ENCODE measurements around the gene MEAF6. TPM values are rescaled to one million over a fixed set of nuclear protein-coding genes. Genes with fewer than 3 reads are reported as not detected.

Gene MEAF6
- total and polyA plus RNA-seq, 10 donors: 39.5 to 69.0 (median 56.2) TPM

DNA sequence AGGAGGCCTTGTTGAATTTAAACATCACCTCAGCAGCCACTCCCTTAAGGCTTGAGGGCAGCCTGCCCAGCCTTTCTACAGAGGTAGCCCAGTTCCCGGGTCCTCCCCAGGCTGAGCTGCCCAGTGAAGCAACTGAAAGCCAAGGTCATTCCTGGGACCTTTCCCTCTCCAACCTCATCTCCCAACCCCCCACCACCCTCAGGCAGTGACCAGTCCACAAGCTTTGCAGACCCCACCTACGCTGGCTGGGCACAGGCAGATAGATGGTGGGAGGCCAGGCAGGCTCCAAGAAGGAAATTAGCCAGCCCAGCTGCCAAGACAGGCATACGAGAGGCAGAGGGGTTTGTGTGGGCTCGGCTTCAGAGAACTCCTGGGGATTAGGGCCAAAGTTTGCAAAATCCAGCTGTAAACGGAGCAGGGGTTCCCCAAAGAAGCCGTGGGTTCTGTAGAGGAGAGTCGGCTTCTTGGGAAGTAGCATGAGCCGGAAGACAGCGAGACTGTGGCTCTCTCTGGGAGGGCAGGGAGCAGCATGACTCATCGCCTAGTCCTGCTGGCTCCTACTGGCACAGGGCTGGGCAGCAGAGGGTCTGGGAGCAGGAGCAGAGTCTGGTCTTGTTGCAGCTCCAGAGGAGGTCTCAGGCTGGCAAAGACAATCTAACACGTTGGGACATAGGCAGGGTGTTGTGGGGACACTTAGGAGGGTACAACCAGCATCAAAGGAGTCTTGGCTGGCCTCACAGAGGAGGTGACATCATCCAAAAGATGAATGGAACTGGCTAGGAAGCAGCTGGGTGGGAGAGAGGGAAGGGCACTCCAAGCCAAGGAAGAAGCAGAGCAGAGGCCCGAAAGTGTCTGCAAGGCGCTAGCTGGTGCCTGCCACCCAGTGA, 43.0 kb downstream of the MEAF6 start:
- 30 to 51% (median 39%) methylated on average over 8 to 13 of the region's 13 CpGs for WGBS, 5 donors
- H3K9me3 ChIP-seq: no peaks in the 10 kb centered on the region
- H3K4me3 ChIP-seq: peak overlapping the region in 1 of 8 donors; percentile 23
- TF ChIP-seq, protein P1, sequence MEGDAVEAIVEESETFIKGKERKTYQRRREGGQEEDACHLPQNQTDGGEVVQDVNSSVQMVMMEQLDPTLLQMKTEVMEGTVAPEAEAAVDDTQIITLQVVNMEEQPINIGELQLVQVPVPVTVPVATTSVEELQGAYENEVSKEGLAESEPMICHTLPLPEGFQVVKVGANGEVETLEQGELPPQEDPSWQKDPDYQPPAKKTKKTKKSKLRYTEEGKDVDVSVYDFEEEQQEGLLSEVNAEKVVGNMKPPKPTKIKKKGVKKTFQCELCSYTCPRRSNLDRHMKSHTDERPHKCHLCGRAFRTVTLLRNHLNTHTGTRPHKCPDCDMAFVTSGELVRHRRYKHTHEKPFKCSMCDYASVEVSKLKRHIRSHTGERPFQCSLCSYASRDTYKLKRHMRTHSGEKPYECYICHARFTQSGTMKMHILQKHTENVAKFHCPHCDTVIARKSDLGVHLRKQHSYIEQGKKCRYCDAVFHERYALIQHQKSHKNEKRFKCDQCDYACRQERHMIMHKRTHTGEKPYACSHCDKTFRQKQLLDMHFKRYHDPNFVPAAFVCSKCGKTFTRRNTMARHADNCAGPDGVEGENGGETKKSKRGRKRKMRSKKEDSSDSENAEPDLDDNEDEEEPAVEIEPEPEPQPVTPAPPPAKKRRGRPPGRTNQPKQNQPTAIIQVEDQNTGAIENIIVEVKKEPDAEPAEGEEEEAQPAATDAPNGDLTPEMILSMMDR (IDR thresholded peaks at IDR 0.05 in 8 of 11, conservative IDR thresholded peaks at IDR 0.05 in 3 of 11): no peak
- peak in 2 of 3 donors; percentile 21 to 63 for TF ChIP-seq POLR2AphosphoS5 (IDR thresholded peaks at IDR 0.05)
- peak overlapping the region; percentile 7 to 98 (median 94) for H3K27ac ChIP-seq
- H3K27me3 ChIP-seq (replicated peaks in 1 of 7): no peaks in the 10 kb centered on the region
- peaks cover 0 to 13% (median 4%) of the 10 kb centered on the region in 6 donors for H3K36me3 ChIP-seq
- peak; percentile 82 for DNase-seq
- peaks cover 39 to 68% (median 50%) of the 10 kb centered on the region in 6 donors for H3K4me1 ChIP-seq
- intact Hi-C loops (cut with DNase I; ENCODE audit: low total_unique reads): no loop called here

GRCh38 chr1:37469386-37469785, 45.2 kb downstream of the MEAF6 start:
- Histone ChIP-seq H3K9me3 (no peaks in the 10 kb centered on the region), H3K4me3 (no peak overlapping the region), H3K27ac (no peak overlapping the region), H3K27me3 (replicated peaks in 1 of 7) (no peaks in the 10 kb centered on the region), H3K36me3 (no peaks in the 10 kb centered on the region), H3K4me1 (peaks cover 25 to 50% (median 35%) of the 10 kb centered on the region in 6 donors)
- TF ChIP-seq, protein P1 (IDR thresholded peaks at IDR 0.05 in 8 of 11, conservative IDR thresholded peaks at IDR 0.05 in 3 of 11): no peak
- TF ChIP-seq POLR2AphosphoS5 (IDR thresholded peaks at IDR 0.05) (no peak), POLR2A (IDR thresholded peaks at IDR 0.05) (no peak)
- no peak for DNase-seq
- 59 to 80% (median 67%) methylated on average over 3 of the region's 3 CpGs for WGBS, 5 donors
- intact Hi-C loops (cut with DNase I; ENCODE audit: low total_unique reads): no loop called here

GRCh38 chr1:37468037-37468436, 46.5 kb downstream of the MEAF6 start:
- H3K27me3 ChIP-seq (replicated peaks in 1 of 7): no peaks in the 10 kb centered on the region
- H3K36me3 ChIP-seq: no peaks in the 10 kb centered on the region
- 92 to 95% (median 93%) methylated on average over 5 of the region's 5 CpGs for WGBS, 5 donors
- no peak overlapping the region for H3K27ac ChIP-seq
- TF ChIP-seq, protein P1 (IDR thresholded peaks at IDR 0.05 in 8 of 11, conservative IDR thresholded peaks at IDR 0.05 in 3 of 11): no peak
- no peak overlapping the region for H3K4me3 ChIP-seq
- H3K9me3 ChIP-seq: no peaks in the 10 kb centered on the region
- no peak for DNase-seq
- H3K4me1 ChIP-seq: peaks cover 18 to 39% (median 25%) of the 10 kb centered on the region in 6 donors
- intact Hi-C loops (cut with DNase I; ENCODE audit: low total_unique reads): no loop called here

Measured in spleen (tissue), 11 donors.